ENCODE data around the gene CPB1.

GRCh38 chr3:148815316-148816110 lies 12.1 kb upstream of the CPB1 start:
- TF ChIP-seq ZNF274 (IDR thresholded peaks at IDR 0.05; ENCODE audit: low read depth, low read length) (no peak), YY1 (IDR thresholded peaks at IDR 0.05; ENCODE audit: insufficient read depth, insufficient read length) (no peak)
